Stomach (tissue), 9 donors: ENCODE data around the gene MTREX. TPM values are rescaled to one million over a fixed set of nuclear protein-coding genes. Genes with fewer than 3 reads are reported as not detected.

Experiments used
- DNase-seq, 2 donors: peaks; one replicate each; pipeline versions ENCODE4 v3.0.0 to v3.0.0-alpha.2; 2013 to 2019
- H3K27ac ChIP-seq, 5 donors: fragments of 200-600 bp in 4 of 5; sonication (generic) in 4 of 5; one replicate each; pipeline ENCODE4 v1.5.1; 2013 to 2019; ENCODE audit warnings: mild to moderate bottlenecking in 1 of 5, moderate library complexity in 1 of 5
- H3K27me3 ChIP-seq, 3 donors: fragments of 200-600 bp; sonication (generic); one replicate each; pipeline ENCODE4 v1.5.1; 2017 to 2019; ENCODE audit warnings: mixed run types in 1 of 3
- H3K36me3 ChIP-seq, 4 donors: fragments of 200-600 bp; sonication (generic); 1 replicate in 3 of 4; 2 replicates in 1 of 4; pipeline ENCODE4 v1.5.1; 2016 to 2019
- H3K4me1 ChIP-seq, 4 donors: fragments of 200-600 bp; sonication (generic); one replicate each; pipeline ENCODE4 v1.5.1; 2016 to 2019
- H3K4me3 ChIP-seq, 4 donors: fragments of 200-600 bp; sonication (generic) in 3 of 4; one replicate each; pipeline ENCODE4 v1.5.1; 2016 to 2019; ENCODE audit warnings: mild to moderate bottlenecking in 1 of 4
- H3K9me3 ChIP-seq, 4 donors: fragments of 200-600 bp; sonication (generic); one replicate each; pipeline ENCODE4 v1.5.1; 2016 to 2019
- EP300 ChIP-seq: sonication (generic); formaldehyde crosslinking; IDR thresholded peaks from one replicate; pipeline ENCODE4 v1.6.1; 2017; ENCODE audit warnings: antibody characterized with exemption
- POLR2A ChIP-seq, 4 donors: fragments of 450-650 bp; IDR thresholded peaks; one replicate each; pipeline ENCODE4 v1.6.1; 2016; ENCODE audit warnings: antibody characterized with exemption in 4 of 4, control low read depth in 2 of 4, mild to moderate bottlenecking in 1 of 4, moderate library complexity in 1 of 4
- POLR2AphosphoS5 ChIP-seq, 3 donors: sonication (generic); formaldehyde crosslinking; IDR thresholded peaks; one replicate each; pipeline ENCODE4 v1.6.1; 2016; ENCODE audit warnings: antibody characterized with exemption in 3 of 3
- WGBS, 5 donors: extraction: QIAGEN DNeasy Blood & Tissue Kit in 3 of 5; methylation state at CpG; one replicate each; pipeline versions ENCODE4 v1.1.5 to v1.1.7; 2013 to 2018; 5-methylcytosine and 5-hydroxymethylcytosine counted together
- intact Hi-C: fragments of 100-400 bp; cut with DNase I; formaldehyde crosslinking; loops from one replicate; pipeline ENCODE4 v1.15.1; 2023; ENCODE audit warnings: low total_unique reads
- polyA plus RNA-seq, 3 donors: library from polyadenylated mRNA; stranded (reverse); fragments of 200-250 nt; gene quantifications; one replicate each; pipeline ENCODE4 v1.2.3, GENCODE V29; 2013
- total RNA-seq, 5 donors: library from RNA; depleted of rRNA; stranded (reverse); fragments of >200 nt; gene quantifications; one replicate each; pipeline versions ENCODE4 v1.1.0 to v1.2.3, GENCODE V29; 2014 to 2016
- TF ChIP-seq, protein P1 (sequence below), 7 experiments: fragments of 450-650 bp in 4 of 7; fragments of 200-600 bp in 3 of 7; sonication (generic) in 3 of 7; IDR thresholded peaks; one replicate each; pipeline ENCODE4 v1.5.1; 2016 to 2019; ENCODE audit warnings: antibody characterized with exemption in 7 of 7, control low read depth in 2 of 7, mild to moderate bottlenecking in 1 of 7
- donor health status: healthy with polysubstance abuse.
- donor health status: Bipolar disorder and iron deficiency.
- donor health status: healthy.

The MTREX gene
- total and polyA plus RNA-seq, 8 donors = 13.6 to 138 (median 30.3) TPM

DNA sequence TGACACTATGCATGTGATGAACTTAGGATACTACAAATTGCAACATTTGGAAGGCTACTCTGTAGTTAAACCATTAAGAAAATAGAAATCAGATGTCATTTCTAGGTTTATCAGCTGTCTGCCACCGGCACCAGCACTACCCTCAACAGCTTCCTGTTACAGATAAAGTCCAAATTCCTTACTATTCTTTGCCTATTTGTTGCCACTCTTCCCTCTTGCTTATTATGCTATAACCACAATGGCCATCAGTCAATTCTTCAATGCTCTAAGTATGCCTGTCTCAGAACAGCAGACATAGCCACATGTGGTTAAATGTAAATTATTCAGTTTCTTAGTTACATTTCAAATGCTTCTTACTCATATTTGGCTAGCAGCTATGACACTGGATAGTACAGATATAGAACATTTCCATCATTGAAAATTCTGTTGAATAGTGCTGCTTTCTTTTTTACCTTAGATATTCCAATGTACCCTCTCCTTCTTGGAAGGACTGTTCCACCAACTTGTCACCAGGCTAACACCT is 21.3 kb upstream of the MTREX start:
- H3K4me1 ChIP-seq = no peaks in the 10 kb centered on the region

DNA sequence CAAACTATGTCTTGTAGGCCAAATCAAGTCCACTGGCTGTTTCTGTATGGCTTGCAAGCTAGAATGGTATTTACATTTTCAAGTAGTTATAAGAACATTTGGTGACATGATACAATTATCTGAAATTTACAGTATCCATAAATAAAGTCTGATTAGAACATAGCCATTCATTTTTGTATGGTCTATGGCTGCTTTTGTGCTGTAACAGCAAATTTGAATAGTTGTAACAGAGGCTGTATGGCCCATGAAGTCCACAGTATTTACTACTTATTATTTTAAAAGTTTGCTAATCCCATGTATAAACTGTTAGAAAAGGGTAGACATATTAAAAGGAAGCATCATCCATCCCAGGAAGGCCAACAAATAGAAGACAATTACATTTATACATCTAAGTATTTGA is 18.0 kb upstream of the MTREX start:
- DNase-seq = no peak
- Histone ChIP-seq H3K4me3 (no peak overlapping the region), H3K36me3 (peaks cover 45 to 100% (median 100%) of the 10 kb centered on the region in 4 donors), H3K4me1 (no peaks in the 10 kb centered on the region), H3K9me3 (no peaks in the 10 kb centered on the region), H3K27ac (no peak overlapping the region), H3K27me3 (no peaks in the 10 kb centered on the region)
- no peak for TF ChIP-seq EP300
- TF ChIP-seq, protein P1, sequence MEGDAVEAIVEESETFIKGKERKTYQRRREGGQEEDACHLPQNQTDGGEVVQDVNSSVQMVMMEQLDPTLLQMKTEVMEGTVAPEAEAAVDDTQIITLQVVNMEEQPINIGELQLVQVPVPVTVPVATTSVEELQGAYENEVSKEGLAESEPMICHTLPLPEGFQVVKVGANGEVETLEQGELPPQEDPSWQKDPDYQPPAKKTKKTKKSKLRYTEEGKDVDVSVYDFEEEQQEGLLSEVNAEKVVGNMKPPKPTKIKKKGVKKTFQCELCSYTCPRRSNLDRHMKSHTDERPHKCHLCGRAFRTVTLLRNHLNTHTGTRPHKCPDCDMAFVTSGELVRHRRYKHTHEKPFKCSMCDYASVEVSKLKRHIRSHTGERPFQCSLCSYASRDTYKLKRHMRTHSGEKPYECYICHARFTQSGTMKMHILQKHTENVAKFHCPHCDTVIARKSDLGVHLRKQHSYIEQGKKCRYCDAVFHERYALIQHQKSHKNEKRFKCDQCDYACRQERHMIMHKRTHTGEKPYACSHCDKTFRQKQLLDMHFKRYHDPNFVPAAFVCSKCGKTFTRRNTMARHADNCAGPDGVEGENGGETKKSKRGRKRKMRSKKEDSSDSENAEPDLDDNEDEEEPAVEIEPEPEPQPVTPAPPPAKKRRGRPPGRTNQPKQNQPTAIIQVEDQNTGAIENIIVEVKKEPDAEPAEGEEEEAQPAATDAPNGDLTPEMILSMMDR (IDR thresholded peaks at IDR 0.05) = no peak
- TF ChIP-seq POLR2AphosphoS5 (IDR thresholded peaks at IDR 0.05) = no peak
- TF ChIP-seq POLR2A (IDR thresholded peaks at IDR 0.05) = no peak
- intact Hi-C loops = no loop called here

More for the DNA sequence above, 21.3 kb upstream of the MTREX start:
- Histone ChIP-seq H3K4me3 (no peak overlapping the region), H3K27me3 (no peaks in the 10 kb centered on the region), H3K9me3 (no peaks in the 10 kb centered on the region), H3K36me3 (peaks cover 54 to 100% (median 100%) of the 10 kb centered on the region in 4 donors), H3K27ac (no peak overlapping the region)
- TF ChIP-seq POLR2AphosphoS5 (IDR thresholded peaks at IDR 0.05) (no peak), EP300 (no peak), POLR2A (IDR thresholded peaks at IDR 0.05) (no peak)
- TF ChIP-seq, protein P1 (IDR thresholded peaks at IDR 0.05) = no peak
- intact Hi-C loops = no loop called here
- DNase-seq = no peak
- whole genome bisulfite sequencing, 5 donors = 33 to 42% (median 35%) methylated on average over 1 of the region's 1 CpG

DNA sequence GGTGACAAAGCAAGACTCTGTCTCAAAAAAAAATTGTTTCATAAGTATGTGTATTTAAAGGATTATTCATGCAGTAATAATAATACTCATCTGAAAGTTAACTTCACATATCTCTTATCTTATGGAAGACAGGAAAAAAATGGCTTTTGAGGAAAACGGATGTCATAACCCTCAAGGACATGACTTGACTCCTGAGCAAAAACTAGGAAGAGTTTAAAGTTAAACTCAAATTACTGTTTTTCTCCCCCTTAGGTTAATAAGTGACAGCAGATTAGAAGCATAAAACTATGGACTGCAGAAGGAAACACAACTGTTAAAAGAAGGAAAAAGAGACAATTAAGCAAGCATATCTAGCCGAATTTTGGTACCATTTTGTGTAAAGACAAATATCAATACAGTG is 16.8 kb upstream of the MTREX start:
- 87 to 94% (median 92%) methylated on average over 2 of the region's 2 CpGs for WGBS, 5 donors
- intact Hi-C loops = no loop called here
- no peaks in the 10 kb centered on the region for H3K4me1 ChIP-seq
- TF ChIP-seq EP300 (no peak), POLR2AphosphoS5 (IDR thresholded peaks at IDR 0.05) (no peak), POLR2A (IDR thresholded peaks at IDR 0.05) (no peak)
- TF ChIP-seq, protein P1 (IDR thresholded peaks at IDR 0.05) = no peak
- H3K36me3 ChIP-seq = peaks cover 42 to 100% (median 99%) of the 10 kb centered on the region in 4 donors
- no peaks in the 10 kb centered on the region for H3K9me3 ChIP-seq
- no peaks in the 10 kb centered on the region for H3K27me3 ChIP-seq
- no peak for DNase-seq
- no peak overlapping the region for H3K27ac ChIP-seq
- no peak overlapping the region for H3K4me3 ChIP-seq

DNA sequence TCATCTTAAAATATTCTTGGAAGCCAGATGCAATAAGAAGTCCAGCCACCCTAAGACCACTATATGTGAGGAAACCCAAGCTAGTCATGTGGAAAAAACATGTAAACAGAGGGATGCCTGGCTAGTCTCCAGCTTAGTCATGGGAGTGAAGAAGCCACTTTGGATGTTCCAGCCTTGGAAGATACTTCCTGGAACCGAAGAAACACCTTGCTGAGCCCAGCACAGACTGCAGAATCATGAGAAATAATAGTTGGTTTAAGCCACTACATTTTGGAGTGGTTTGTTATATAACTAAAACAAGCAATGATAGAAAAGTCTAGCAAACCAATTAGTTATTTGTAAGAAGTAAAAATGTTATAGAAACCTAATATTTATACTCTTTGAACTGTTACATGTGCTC is 12.9 kb upstream of the MTREX start:
- WGBS, 5 donors = 93 to 100% (median 95%) methylated on average over 1 of the region's 1 CpG
- Histone ChIP-seq H3K9me3 (no peaks in the 10 kb centered on the region), H3K36me3 (peaks cover 26 to 77% (median 71%) of the 10 kb centered on the region in 4 donors), H3K27me3 (no peaks in the 10 kb centered on the region), H3K27ac (no peak overlapping the region), H3K4me3 (no peak overlapping the region), H3K4me1 (peaks cover 0 to 5% (median 0%) of the 10 kb centered on the region in 4 donors)
- intact Hi-C loops = no loop called here
- TF ChIP-seq EP300 (no peak), POLR2A (IDR thresholded peaks at IDR 0.05) (no peak), POLR2AphosphoS5 (IDR thresholded peaks at IDR 0.05) (no peak)
- TF ChIP-seq, protein P1 (IDR thresholded peaks at IDR 0.05) = no peak
- no peak for DNase-seq
